Transverse colon (tissue), 4 donors: ENCODE results near the gene FUT3. TPM values are rescaled to one million over a fixed set of nuclear protein-coding genes. Genes with fewer than 3 reads are reported as not detected.

Experiments used
- DNase-seq: peaks from one replicate; pipeline ENCODE4 v3.0.0-alpha.2; 2019
- H3K27ac ChIP-seq, 4 donors: fragments of 200-600 bp; sonication (generic); 2 replicates each; pipeline ENCODE4 v1.5.1; 2016 to 2018; ENCODE audit warnings: inconsistent platforms in 4 of 4
- H3K27me3 ChIP-seq: fragments of 200-600 bp; sonication (generic); 2 replicates; pipeline ENCODE4 v1.5.1; 2017; ENCODE audit warnings: inconsistent platforms
- H3K36me3 ChIP-seq, 4 donors: fragments of 200-600 bp; sonication (generic); 2 replicates each; pipeline ENCODE4 v1.5.1; 2017 to 2019; ENCODE audit warnings: inconsistent platforms in 4 of 4
- H3K4me1 ChIP-seq, 4 donors: fragments of 200-600 bp; sonication (generic); 2 replicates each; pipeline ENCODE4 v1.5.1; 2017 to 2020; ENCODE audit warnings: inconsistent platforms in 4 of 4
- H3K4me3 ChIP-seq, 4 donors: fragments of 200-600 bp; sonication (generic); 1 replicate in 1 of 4; 2 replicates in 3 of 4; pipeline versions ENCODE4 v1.5.1 to v1.6.1; 2017 to 2019; ENCODE audit warnings: inconsistent platforms in 4 of 4
- H3K9me3 ChIP-seq, 2 donors: fragments of 200-600 bp; sonication (generic); 2 replicates each; pipeline ENCODE4 v1.5.1; 2017 to 2019; ENCODE audit warnings: inconsistent platforms in 2 of 2
- EP300 ChIP-seq: sonication (generic); formaldehyde crosslinking; IDR thresholded peaks from one replicate; pipeline ENCODE4 v1.6.1; 2017; ENCODE audit warnings: antibody characterized with exemption, low read depth
- POLR2A ChIP-seq: fragments of 450-650 bp; IDR thresholded peaks from one replicate; pipeline ENCODE4 v1.6.1; 2016; ENCODE audit warnings: antibody characterized with exemption, mild to moderate bottlenecking, moderate library complexity
- POLR2AphosphoS5 ChIP-seq, 3 donors: sonication (generic); formaldehyde crosslinking; IDR thresholded peaks; one replicate each; pipeline ENCODE4 v1.6.1; 2016; ENCODE audit warnings: antibody characterized with exemption in 3 of 3
- WGBS, 2 donors: methylation state at CpG; one replicate each; pipeline ENCODE4 v1.1.5; 2018; ENCODE audit warnings: low coverage in 1 of 2; 5-methylcytosine and 5-hydroxymethylcytosine counted together
- in situ Hi-C, 4 donors: fragments of 200-750 bp; cut with MboI; loops; one replicate each; pipeline versions ENCODE4 v1.15.0 to v1.15.1; 2017; ENCODE audit warnings: low sequenced_read_pairs in 3 of 4, low pct_ligation_motif_present in 1 of 4, low pct_unique_long_range_greater_than_20kb in 1 of 4
- intact Hi-C: fragments of 100-400 bp; cut with DNase I; formaldehyde crosslinking; loops from one replicate; pipeline ENCODE4 v1.15.1; 2023; ENCODE audit warnings: low total_unique reads
- total RNA-seq, 4 donors: library from RNA; depleted of rRNA; stranded (reverse); fragments of >200 nt; gene quantifications; one replicate each; pipeline ENCODE4 v1.1.0, GENCODE V29; 2016
- TF ChIP-seq, protein P1 (sequence below), 5 experiments: fragments of 200-600 bp in 3 of 5; fragments of 450-650 bp in 2 of 5; sonication (generic) in 3 of 5; IDR thresholded peaks; 1 replicate in 2 of 5; 2 replicates in 3 of 5; pipeline ENCODE4 v1.5.1; 2016 to 2017; ENCODE audit warnings: antibody characterized with exemption in 5 of 5, inconsistent platforms in 3 of 5, mild to moderate bottlenecking in 2 of 5, moderate library complexity in 1 of 5

Gene FUT3
- total RNA-seq, 4 donors from 2014 or later: 180 to 222 (median 191) TPM

DNA sequence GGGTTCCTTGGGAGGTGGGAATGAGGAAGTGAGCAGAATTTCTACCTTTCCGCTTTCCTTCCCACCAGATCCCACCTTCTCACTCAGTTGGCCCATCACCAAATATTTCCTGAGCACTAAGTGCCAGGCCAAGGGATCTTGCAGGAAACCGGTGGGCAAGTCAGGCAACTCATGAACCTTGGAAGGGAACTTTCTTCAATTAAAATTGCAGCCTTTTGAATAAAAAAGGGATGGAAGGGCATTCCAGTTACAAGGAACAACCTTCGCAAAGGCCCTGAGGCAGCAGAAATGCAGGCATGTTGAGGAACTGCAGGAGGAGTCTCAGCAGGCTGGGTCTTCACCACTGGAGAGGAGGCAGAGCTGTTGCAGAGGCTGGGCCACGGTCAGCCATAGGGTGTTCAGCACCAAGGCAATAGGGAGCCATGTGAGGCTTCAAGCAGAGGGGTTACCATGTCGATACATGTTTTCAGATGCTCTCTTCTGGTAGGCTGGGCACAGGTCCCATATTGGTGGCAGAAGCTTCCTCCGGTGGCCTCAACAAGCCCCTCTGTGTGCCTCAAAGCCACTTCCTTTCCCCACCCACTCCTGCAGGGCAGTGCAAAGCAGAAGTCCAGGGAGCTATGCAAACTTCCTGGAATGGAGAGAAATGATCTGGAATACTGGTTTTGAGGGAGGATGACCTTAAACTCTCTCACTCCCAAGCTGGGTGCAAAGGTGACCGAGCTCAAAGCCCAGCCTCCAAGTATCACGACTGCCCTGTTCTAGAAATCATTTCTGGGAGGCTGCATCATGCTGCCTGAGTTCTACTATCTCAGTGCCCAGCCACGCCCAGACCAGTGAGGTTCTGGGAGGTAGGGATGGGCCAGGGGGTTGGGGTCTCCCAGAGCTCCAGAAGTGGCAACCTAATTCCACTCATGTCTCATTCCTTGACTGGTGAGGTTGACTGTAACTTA is 11.9 kb downstream of the FUT3 start, which contains the start of gene FUT6:
Gene FUT6, minus strand, starts transcription at position 638 of the 953 bp plus-strand sequence. CDS start 7,135 bp downstream, outside the sequence.
- Histone ChIP-seq H3K27me3 (no peaks in the 10 kb centered on the region), H3K27ac (peak within 1 kb of the TSS; percentile 84 to 94 (median 87)), H3K36me3 (no peaks in the 10 kb centered on the region), H3K4me1 (peaks cover 0 to 29% (median 19%) of the 10 kb centered on the region in 4 donors), H3K9me3 (no peaks in the 10 kb centered on the region), H3K4me3 (peak within 1 kb of the TSS in 3 of 4 donors; percentile 41 to 63 (median 42))
- in situ Hi-C loops: no loop called here
- DNase-seq: peak; percentile 61
- TF ChIP-seq POLR2A (no peak), POLR2AphosphoS5 (IDR thresholded peaks at IDR 0.05) (peak in 2 of 3 donors; percentile 16 to 64), EP300 (no peak)
- TF ChIP-seq, protein P1, sequence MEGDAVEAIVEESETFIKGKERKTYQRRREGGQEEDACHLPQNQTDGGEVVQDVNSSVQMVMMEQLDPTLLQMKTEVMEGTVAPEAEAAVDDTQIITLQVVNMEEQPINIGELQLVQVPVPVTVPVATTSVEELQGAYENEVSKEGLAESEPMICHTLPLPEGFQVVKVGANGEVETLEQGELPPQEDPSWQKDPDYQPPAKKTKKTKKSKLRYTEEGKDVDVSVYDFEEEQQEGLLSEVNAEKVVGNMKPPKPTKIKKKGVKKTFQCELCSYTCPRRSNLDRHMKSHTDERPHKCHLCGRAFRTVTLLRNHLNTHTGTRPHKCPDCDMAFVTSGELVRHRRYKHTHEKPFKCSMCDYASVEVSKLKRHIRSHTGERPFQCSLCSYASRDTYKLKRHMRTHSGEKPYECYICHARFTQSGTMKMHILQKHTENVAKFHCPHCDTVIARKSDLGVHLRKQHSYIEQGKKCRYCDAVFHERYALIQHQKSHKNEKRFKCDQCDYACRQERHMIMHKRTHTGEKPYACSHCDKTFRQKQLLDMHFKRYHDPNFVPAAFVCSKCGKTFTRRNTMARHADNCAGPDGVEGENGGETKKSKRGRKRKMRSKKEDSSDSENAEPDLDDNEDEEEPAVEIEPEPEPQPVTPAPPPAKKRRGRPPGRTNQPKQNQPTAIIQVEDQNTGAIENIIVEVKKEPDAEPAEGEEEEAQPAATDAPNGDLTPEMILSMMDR (IDR thresholded peaks at IDR 0.05): no peak
- 60 to 70% methylated on average over 1 to 9 of the region's 9 CpGs for WGBS, 2 donors
- intact Hi-C loops: no loop called here

DNA sequence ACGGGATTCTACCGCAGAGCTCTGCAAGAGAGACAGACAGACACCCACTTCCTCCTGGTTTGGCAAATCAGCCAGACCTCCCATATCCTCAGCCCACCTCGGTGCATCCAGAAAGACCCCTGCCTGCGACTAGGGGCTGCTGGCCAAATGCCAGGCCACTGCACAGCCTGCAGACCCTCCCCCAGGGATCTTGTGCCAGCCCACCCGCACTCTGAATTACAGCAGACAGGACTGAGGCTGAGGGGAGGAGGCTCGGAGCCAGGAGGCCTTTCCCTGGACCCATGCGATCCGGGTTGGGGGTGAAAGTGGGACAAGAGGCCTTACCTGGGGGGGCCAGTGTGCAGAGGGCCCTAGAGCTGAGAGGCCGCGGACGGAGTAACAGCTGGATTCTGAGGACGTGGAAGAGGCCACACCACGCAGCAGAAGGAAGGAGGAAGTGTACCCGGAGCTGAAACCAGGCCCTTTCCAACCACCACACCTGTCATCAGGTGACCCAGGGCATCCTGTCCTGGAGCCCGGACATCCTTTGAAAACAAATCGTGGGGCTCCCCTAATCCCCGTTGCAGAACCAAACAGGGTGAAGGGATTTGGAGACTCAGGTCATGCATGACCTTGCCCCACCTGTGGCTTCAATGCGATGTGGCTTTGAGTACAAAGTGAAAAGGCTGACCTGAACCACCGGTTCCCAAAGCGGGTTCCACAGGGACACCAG is 12.7 kb downstream of the FUT3 start:
- peak; percentile 71 for DNase-seq
- Histone ChIP-seq H3K27me3 (no peaks in the 10 kb centered on the region), H3K36me3 (no peaks in the 10 kb centered on the region), H3K4me3 (peak overlapping the region in 3 of 4 donors; percentile 41 to 63 (median 42)), H3K9me3 (no peaks in the 10 kb centered on the region), H3K4me1 (peaks cover 0 to 29% (median 19%) of the 10 kb centered on the region in 4 donors), H3K27ac (peak overlapping the region; percentile 84 to 94 (median 87))
- TF ChIP-seq, protein P1 (IDR thresholded peaks at IDR 0.05): no peak
- TF ChIP-seq POLR2AphosphoS5 (IDR thresholded peaks at IDR 0.05): peak; percentile 19 to 83 (median 79)
- peak; percentile 85 for TF ChIP-seq POLR2A
- TF ChIP-seq EP300: no peak
- in situ Hi-C loops: no loop called here
- intact Hi-C loops: no loop called here
- 43% methylated on average over 19 of the region's 20 CpGs; no CpG with 5 or more reads in 1 of the 2 donors for WGBS, 2 donors

DNA sequence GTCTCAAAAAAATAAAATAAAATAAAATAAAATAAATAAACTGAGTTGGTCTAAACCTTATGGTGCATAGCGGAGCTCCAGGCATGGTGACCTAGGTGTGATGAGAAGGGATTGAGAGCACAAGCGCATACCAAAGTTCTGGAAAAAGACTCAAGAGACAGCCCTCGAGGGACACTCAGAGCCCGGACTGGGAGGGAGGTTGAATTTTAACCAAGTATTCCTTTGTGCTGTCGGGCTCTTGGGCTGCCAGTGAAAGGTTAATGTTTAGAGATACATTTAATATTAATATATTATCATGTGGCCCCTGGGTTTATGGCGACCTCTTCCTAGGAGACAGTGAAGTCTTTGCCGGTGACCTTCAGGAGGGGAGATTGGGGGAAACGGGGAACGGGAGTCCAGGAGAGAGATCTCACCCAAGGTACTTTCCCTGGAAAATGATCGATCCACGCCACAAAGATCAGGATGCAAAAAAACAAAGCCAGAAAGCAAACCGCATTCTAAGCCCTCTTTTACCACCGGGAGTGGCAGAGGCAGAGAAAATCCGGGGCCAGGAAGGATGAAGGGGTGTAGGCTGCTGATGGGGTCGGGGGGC is 13.4 kb downstream of the FUT3 start:
- H3K36me3 ChIP-seq: no peaks in the 10 kb centered on the region
- no peaks in the 10 kb centered on the region for H3K9me3 ChIP-seq
- intact Hi-C loops (no loop called here), in situ Hi-C loops (no loop called here)
- peak overlapping the region in 3 of 4 donors; percentile 41 to 63 (median 42) for H3K4me3 ChIP-seq
- TF ChIP-seq POLR2A: no peak
- TF ChIP-seq POLR2AphosphoS5 (IDR thresholded peaks at IDR 0.05): no peak
- TF ChIP-seq, protein P1 (IDR thresholded peaks at IDR 0.05): no peak
- no peak for TF ChIP-seq EP300
- peak overlapping the region; percentile 84 to 94 (median 87) for H3K27ac ChIP-seq
- 23 to 38% methylated on average over 11 to 15 of the region's 15 CpGs for WGBS, 2 donors
- no peak for DNase-seq
- no peaks in the 10 kb centered on the region for H3K27me3 ChIP-seq
- peaks cover 0 to 29% (median 19%) of the 10 kb centered on the region in 4 donors for H3K4me1 ChIP-seq
